NCI-H1436 (cell line): ENCODE data around the gene BAAT.

Experiments
- DNase-seq: peaks from one replicate; lab custom pipeline; 2025; lab: John Stamatoyannopoulos, UW

The BAAT gene

DNA sequence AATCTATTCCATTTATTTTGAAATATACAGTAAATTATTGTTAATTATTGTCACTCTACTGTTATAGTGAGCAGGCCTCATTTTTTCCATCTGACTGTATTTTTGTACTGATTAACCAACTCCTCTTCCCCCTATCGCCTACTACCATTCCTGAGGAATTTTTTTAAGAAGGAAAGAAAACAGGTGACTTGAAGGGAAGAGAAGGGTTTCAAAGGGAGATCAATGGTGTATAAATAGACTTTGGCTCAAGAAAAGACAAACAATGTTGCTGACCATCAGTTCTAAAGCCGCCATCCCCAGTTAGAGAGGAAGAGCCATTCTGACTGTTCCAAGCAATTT, 69.7 kb downstream of the BAAT start:
- DNase-seq, result no peak

GRCh38 chr9:101312661-101313060, 72.1 kb downstream of the BAAT start:
- DNase-seq, result no peak

DNA sequence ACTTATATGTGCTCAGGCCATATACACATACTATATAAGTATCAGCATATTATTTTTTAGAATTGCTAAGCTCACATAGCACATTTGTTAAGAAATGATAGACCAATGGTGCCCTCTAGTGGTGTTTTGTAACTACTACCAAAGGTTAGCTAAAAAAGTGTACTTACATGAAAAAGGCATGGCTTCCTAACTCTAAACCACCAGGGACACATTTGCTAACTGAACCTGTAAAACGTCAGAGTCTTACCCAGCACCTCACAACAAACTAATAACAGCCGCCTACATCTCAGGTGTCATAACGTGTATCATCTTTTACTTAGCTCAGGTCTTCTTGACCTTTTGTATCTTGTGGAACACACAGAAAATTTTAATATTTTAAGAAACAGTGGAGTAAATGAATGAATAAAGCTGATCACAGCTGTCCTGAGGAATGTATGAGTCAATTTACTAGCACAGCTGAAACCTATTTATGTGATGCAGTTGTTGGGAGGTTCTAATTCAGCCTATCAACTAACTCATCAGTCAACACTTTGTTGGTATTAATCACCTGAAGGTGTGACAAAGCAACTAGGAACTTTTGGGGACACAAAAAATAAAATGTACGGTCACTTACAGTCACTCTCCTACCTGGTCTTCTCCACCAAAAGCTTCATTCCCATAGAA, 72.9 kb downstream of the BAAT start:
- peak; percentile 84 for DNase-seq

- DNase-seq, result no peak
These were observed 73.6 kb downstream of the BAAT start for GRCh38 chr9:101311191-101311590.
